Activated T-helper 17 cell treated with anti-CD3 and anti-CD28 coated beads, Interleukin-2, amount 50 U/mL, for 72 hours (primary cell): ENCODE measurements around the gene L3MBTL1. TPM values are rescaled to one million over a fixed set of nuclear protein-coding genes. Genes with fewer than 3 reads are reported as not detected.

Experiments used
- ATAC-seq: fragments of 150-1000 bp; cut with Tn5 transposase; replicated peaks from 2 replicates; pipeline ENCODE4 v1.10.0; 2021; ENCODE audit warnings: mild to moderate bottlenecking, moderate library complexity
- H3K27ac Mint-ChIP-seq: one replicate; pipeline ENCODE4 v1.8.0; 2022; ENCODE audit warnings: mixed read lengths
- H3K27me3 Mint-ChIP-seq: one replicate; pipeline ENCODE4 v1.8.0; 2022; ENCODE audit warnings: mixed read lengths
- H3K36me3 Mint-ChIP-seq: one replicate; pipeline ENCODE4 v1.8.0; 2022; ENCODE audit warnings: low read depth, mild to moderate bottlenecking, mixed read lengths
- H3K4me1 Mint-ChIP-seq: one replicate; pipeline ENCODE4 v1.8.0; 2022; ENCODE audit warnings: mixed read lengths
- H3K4me3 Mint-ChIP-seq: one replicate; pipeline ENCODE4 v1.8.0; 2022; ENCODE audit warnings: mild to moderate bottlenecking, mixed read lengths
- H3K9me3 Mint-ChIP-seq: one replicate; pipeline ENCODE4 v1.8.0; 2022; ENCODE audit warnings: mixed read lengths
- total RNA-seq, 2 donors: library from RNA; stranded (reverse); gene quantifications; one replicate each; pipeline ENCODE4 v1.2.3, GENCODE V29; 2022

The L3MBTL1 gene
- total RNA-seq, 2 donors from 2014 or later: 6.1 to 15.3 TPM

DNA sequence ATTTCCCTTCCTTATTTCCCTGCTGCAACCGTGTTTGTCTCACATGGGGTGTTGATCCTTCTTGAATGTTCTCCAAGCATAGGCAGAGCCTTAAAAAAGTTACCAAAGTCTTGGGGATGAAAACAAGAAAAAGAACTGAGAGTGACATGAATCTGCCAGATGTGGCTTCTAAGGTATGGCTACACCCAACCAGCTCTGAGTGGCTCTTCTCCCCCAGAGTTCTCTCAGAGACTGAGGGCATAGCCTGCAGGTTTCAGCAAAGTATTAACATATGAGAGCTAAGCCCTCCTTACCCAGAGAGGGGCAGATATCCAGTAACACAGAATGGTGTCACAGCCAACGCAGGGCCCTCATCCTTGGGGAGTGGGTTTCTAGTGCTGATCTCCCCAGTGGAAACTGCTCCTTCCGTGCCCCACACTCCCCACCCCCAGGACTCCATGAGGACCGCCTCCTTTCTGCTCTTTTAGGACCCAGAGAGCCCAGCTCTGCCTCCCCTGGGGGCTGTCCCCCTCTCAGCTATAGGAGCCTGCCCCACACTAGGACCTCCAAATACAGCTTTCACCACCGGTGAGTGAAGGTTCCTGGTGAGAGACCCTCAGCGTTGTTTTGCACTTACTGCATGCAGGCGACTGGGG, 28.0 kb downstream of the L3MBTL1 start:
- no peak overlapping the region for H3K27ac Mint-ChIP-seq
- H3K4me3 Mint-ChIP-seq: no peak overlapping the region
- H3K4me1 Mint-ChIP-seq: no peaks in the 10 kb centered on the region
- H3K36me3 Mint-ChIP-seq: peaks cover 14% of the 10 kb centered on the region
- no peak for ATAC-seq
- H3K9me3 Mint-ChIP-seq: no peaks in the 10 kb centered on the region
- H3K27me3 Mint-ChIP-seq: no peaks in the 10 kb centered on the region

DNA sequence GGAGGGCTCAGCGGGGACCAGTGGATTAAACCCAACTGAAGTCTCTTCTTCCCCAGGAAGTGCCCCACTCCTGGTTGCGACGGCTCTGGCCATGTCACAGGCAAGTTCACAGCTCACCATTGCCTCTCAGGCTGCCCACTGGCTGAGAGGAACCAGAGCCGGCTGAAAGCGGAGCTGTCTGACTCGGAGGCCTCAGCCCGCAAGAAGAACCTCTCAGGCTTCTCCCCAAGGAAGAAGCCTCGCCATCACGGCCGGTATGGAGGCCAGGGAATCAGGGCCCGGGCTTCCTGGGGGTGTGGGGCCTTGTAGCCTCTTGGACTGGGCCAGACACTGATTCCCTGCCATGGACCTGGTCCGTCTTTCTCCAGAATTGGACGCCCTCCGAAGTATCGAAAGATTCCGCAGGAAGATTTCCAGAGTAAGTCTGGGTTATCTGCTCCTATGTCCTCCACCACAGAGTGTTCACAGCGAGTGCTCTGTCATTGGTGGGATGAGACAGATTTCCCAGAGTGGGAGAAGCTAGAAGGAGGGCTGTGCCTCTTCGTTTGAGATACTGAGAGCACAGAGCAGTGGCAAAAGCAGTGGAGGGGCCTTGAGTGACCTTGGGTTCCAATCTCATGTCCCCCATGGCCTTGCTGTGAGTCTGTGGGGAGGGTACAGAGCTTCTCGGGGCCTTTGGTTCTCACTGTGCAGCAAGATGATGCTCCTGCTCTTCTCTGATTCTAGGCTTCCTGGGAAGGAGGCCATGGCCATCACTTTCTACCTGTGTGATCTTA, 28.7 kb downstream of the L3MBTL1 start:
- no peak for ATAC-seq
- no peak overlapping the region for H3K27ac Mint-ChIP-seq
- no peaks in the 10 kb centered on the region for H3K9me3 Mint-ChIP-seq
- peaks cover 14% of the 10 kb centered on the region for H3K36me3 Mint-ChIP-seq
- no peaks in the 10 kb centered on the region for H3K27me3 Mint-ChIP-seq
- no peak overlapping the region for H3K4me3 Mint-ChIP-seq
- H3K4me1 Mint-ChIP-seq: no peaks in the 10 kb centered on the region

- no peak for ATAC-seq
These were observed 29.4 kb downstream of the L3MBTL1 start for GRCh38 chr20:43536817-43537440.

DNA sequence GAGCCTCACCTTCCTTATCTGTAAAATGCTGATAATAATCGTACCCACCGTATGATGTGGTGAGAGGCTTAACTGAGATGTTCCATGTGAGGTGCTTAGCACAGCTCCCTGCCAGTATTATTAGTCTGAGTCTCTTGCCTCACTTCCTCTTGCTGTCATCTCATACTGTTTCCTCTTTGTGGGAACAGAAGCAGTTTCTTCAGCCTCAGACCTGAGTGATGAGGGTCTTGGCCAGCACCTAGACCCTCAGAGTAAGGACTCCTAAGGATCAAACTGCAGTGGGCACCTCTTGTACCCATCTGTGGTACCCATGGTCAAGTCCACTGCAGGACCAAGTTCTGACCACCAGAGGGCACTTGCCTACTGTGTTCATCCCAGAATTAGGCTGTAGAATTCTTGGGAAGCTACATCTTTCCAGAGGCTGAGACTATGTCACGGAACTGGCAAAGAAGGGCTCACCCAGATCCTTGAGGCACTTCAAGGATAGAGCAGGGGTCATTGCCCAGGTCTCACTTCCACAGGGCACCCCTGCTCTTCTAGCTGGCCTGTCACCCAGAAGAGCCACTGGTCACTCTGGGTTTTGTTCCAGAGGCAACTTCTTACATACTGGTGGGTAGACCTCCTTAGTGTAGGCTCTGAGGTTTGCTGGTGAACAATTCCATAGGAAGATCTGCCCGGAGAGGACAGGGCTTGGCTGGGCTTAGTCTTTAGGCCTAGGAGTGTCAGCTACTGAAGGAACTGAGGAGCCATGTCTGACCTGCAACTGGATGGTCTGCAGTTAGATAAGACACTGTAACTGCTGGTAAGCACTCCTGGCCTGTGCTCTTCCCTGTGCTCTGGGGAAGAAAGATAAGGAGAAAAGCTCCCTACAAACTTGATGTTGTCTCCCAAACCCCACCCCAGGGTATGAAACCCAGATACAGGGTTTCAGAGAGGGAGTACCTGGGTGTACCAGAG, 30.7 kb downstream of the L3MBTL1 start:
- no peak overlapping the region for H3K27ac Mint-ChIP-seq
- H3K4me3 Mint-ChIP-seq: no peak overlapping the region
- no peaks in the 10 kb centered on the region for H3K9me3 Mint-ChIP-seq
- ATAC-seq: peak; percentile 45
- H3K4me1 Mint-ChIP-seq: no peaks in the 10 kb centered on the region
- H3K36me3 Mint-ChIP-seq: peaks cover 14% of the 10 kb centered on the region
- no peaks in the 10 kb centered on the region for H3K27me3 Mint-ChIP-seq

More at GRCh38 chr20:43536817-43537440, 29.4 kb downstream of the L3MBTL1 start:
- H3K27ac Mint-ChIP-seq: no peak overlapping the region
- H3K4me1 Mint-ChIP-seq: no peaks in the 10 kb centered on the region
- H3K4me3 Mint-ChIP-seq: no peak overlapping the region
- no peaks in the 10 kb centered on the region for H3K9me3 Mint-ChIP-seq
- no peaks in the 10 kb centered on the region for H3K27me3 Mint-ChIP-seq
- H3K36me3 Mint-ChIP-seq: peaks cover 14% of the 10 kb centered on the region

GRCh38 chr20:43538878-43539700, 31.6 kb downstream of the L3MBTL1 start:
- no peaks in the 10 kb centered on the region for H3K9me3 Mint-ChIP-seq
- no peak overlapping the region for H3K4me3 Mint-ChIP-seq
- no peak overlapping the region for H3K27ac Mint-ChIP-seq
- no peaks in the 10 kb centered on the region for H3K4me1 Mint-ChIP-seq
- ATAC-seq: no peak
- peaks cover 14% of the 10 kb centered on the region for H3K36me3 Mint-ChIP-seq
- H3K27me3 Mint-ChIP-seq: no peaks in the 10 kb centered on the region

DNA sequence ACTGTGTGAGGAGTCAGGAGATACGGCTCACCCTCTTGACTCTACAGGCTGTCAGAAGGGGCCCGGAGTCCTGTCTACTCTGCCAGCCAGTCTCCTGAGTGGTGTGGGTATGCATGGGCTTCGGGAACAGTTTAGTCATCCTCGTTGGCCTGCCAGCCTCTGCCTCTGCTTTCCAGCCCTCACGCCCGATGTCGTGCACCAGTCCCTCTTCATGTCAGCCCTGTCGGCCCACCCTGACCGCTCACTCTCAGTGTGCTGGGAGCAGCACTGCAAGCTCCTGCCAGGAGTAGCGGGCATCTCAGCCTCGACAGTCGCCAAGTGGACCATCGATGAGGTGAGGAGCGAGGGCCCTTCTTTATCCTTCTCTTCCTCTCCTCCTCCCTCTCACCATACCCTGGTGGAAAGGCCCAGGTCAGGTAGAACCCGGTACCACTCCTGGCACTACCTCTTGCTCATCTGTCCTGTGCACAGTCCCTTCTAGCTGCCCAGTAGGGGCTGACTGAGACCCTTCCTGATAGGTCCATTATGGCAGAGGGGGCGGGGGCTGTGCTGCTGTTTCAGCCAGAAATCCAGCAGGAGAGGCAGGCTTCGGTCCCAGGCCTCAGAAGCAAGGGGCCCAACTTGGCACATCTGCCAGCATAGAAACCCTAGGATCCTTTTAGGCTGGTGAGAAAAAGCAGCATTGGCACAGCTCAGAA, 32.6 kb downstream of the L3MBTL1 start:
- ATAC-seq: no peak
- no peaks in the 10 kb centered on the region for H3K9me3 Mint-ChIP-seq
- no peak overlapping the region for H3K27ac Mint-ChIP-seq
- no peaks in the 10 kb centered on the region for H3K27me3 Mint-ChIP-seq
- no peak overlapping the region for H3K4me3 Mint-ChIP-seq
- no peaks in the 10 kb centered on the region for H3K4me1 Mint-ChIP-seq
- peaks cover 14% of the 10 kb centered on the region for H3K36me3 Mint-ChIP-seq

- Mint-ChIP-seq H3K27ac (no peak overlapping the region), H3K27me3 (no peaks in the 10 kb centered on the region), H3K36me3 (peaks cover 11% of the 10 kb centered on the region), H3K4me1 (no peaks in the 10 kb centered on the region), H3K9me3 (no peaks in the 10 kb centered on the region), H3K4me3 (no peak overlapping the region)
- no peak for ATAC-seq
These were observed 33.2 kb downstream of the L3MBTL1 start for GRCh38 chr20:43540673-43541060.

DNA sequence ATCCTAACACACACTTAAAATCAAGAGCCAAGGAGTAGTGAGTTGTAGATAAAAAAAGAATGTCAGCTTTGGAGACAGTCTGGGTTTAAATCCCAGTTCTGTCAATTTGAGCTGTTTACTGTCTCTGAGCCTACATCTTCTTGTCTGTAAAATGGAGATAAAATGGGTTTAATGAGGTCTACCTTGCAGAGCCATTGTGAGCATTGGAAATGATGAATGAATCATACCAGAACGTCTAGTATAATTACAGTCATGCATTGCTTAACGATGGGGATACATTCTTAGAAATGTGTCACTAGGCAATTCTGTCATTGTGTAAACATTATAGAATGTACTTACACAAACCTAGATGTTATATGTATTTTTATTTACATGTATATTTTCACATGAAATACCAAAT, 33.7 kb downstream of the L3MBTL1 start:
- Mint-ChIP-seq H3K27ac (no peak overlapping the region), H3K4me3 (no peak overlapping the region), H3K27me3 (no peaks in the 10 kb centered on the region), H3K9me3 (no peaks in the 10 kb centered on the region), H3K36me3 (peaks cover 6% of the 10 kb centered on the region), H3K4me1 (no peaks in the 10 kb centered on the region)
- no peak for ATAC-seq

GRCh38 chr20:43542161-43542560, 34.7 kb downstream of the L3MBTL1 start:
- Mint-ChIP-seq H3K4me1 (no peaks in the 10 kb centered on the region), H3K27me3 (no peaks in the 10 kb centered on the region), H3K4me3 (no peak overlapping the region), H3K36me3 (peaks cover 1% of the 10 kb centered on the region), H3K9me3 (no peaks in the 10 kb centered on the region), H3K27ac (no peak overlapping the region)
- no peak for ATAC-seq

DNA sequence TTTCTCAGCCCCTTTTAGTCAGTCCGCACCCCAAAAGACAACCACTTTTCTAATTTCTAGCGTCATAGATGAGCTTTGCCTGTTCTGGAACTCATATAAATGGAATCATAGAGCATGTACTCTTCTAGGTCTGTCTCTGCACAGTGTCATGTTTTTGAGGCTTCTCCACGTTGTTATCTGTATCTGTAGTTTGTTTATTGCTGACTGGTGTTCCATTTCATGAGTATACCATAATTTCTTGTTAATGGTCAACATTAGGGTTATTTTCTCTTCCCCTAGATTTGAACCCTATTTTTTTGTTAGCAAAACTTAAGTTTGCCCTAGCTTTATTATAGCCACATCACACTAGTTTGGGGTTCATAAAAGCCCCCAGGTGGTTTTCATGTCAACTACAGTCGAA, 35.2 kb downstream of the L3MBTL1 start:
- Mint-ChIP-seq H3K4me3 (no peak overlapping the region), H3K27me3 (peaks cover 4% of the 10 kb centered on the region), H3K27ac (no peak overlapping the region), H3K4me1 (no peaks in the 10 kb centered on the region), H3K36me3 (peaks cover 6% of the 10 kb centered on the region), H3K9me3 (no peaks in the 10 kb centered on the region)
- no peak for ATAC-seq

GRCh38 chr20:43543138-43543537, 35.6 kb downstream of the L3MBTL1 start:
- no peaks in the 10 kb centered on the region for H3K9me3 Mint-ChIP-seq
- no peak overlapping the region for H3K27ac Mint-ChIP-seq
- H3K27me3 Mint-ChIP-seq: peaks cover 7% of the 10 kb centered on the region
- H3K4me1 Mint-ChIP-seq: no peaks in the 10 kb centered on the region
- no peak overlapping the region for H3K4me3 Mint-ChIP-seq
- no peak for ATAC-seq
- H3K36me3 Mint-ChIP-seq: peaks cover 11% of the 10 kb centered on the region

DNA sequence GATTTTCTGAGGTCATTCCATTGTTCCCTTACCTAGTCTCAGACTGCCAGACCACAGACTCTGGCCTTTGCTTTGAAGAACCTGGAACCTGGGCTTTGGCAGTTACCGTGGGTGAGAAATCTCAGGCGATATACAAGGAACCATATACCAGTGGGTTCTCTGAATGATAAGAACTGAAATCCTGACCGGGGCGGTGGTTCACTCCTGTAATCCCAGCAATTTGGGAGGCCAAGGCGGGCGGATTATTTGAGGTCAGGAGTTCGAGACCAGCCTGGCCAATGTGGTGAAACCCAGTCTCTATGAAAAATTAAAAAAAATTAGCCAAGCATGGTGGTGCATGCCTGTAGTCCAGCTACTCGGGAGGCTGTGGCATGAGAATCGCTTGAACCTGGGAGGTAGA, 37.0 kb downstream of the L3MBTL1 start:
- Mint-ChIP-seq H3K36me3 (peaks cover 12% of the 10 kb centered on the region), H3K9me3 (no peaks in the 10 kb centered on the region)

More for the DNA sequence above, 37.0 kb downstream of the L3MBTL1 start:
- Mint-ChIP-seq H3K4me3 (no peak overlapping the region), H3K27me3 (peaks cover 7% of the 10 kb centered on the region), H3K4me1 (no peaks in the 10 kb centered on the region), H3K27ac (no peak overlapping the region)
- no peak for ATAC-seq
